Adrenal gland (tissue), 12 donors: ENCODE measurements around the gene FCHSD1. TPM values are rescaled to one million over a fixed set of nuclear protein-coding genes. Genes with fewer than 3 reads are reported as not detected.

Experiments
- DNase-seq, 7 donors: peaks; one replicate each; pipeline ENCODE4 v3.0.0-alpha.2; 2019 to 2020
- H3K27ac ChIP-seq, 5 donors: fragments of 200-600 bp; sonication (generic) in 4 of 5; 1 replicate in 3 of 5; 2 replicates in 2 of 5; pipeline versions ENCODE4 v1.5.1 to v1.8.0; 2016 to 2020; ENCODE audit warnings: mild to moderate bottlenecking in 1 of 5
- H3K27me3 ChIP-seq: fragments of 200-600 bp; 2 replicates; pipeline ENCODE4 v1.8.0; 2021
- H3K36me3 ChIP-seq, 2 donors: fragments of 200-600 bp; replicated peaks in 1 of 2; 1 replicate in 1 of 2; 2 replicates in 1 of 2; pipeline versions ENCODE4 v1.5.1 to v1.8.0; 2018 to 2022
- H3K4me1 ChIP-seq, 2 donors: fragments of 200-600 bp; replicated peaks in 1 of 2; 1 replicate in 1 of 2; 2 replicates in 1 of 2; pipeline versions ENCODE4 v1.5.1 to v1.8.0; 2018 to 2021
- H3K4me3 ChIP-seq, 4 donors: fragments of 200-600 bp; sonication (generic) in 3 of 4; one replicate each; pipeline ENCODE4 v1.5.1; 2016 to 2018
- H3K9me3 ChIP-seq, 3 donors: fragments of 200-600 bp; sonication (generic) in 1 of 3; replicated peaks in 1 of 3; 1 replicate in 2 of 3; 2 replicates in 1 of 3; pipeline versions ENCODE4 v1.5.1 to v1.8.0; 2016 to 2021
- POLR2A ChIP-seq, 2 donors: fragments of 450-650 bp; IDR thresholded peaks; one replicate each; pipeline ENCODE4 v1.6.1; 2017; ENCODE audit warnings: antibody characterized with exemption in 2 of 2, mild to moderate bottlenecking in 2 of 2, moderate library complexity in 1 of 2
- WGBS, 4 donors: extraction: QIAGEN DNeasy Blood & Tissue Kit in 2 of 4; methylation state at CpG; one replicate each; pipeline versions ENCODE4 v1.1.5 to v1.1.7; 2013 to 2017; 5-methylcytosine and 5-hydroxymethylcytosine counted together
- intact Hi-C, 2 donors: fragments of 100-400 bp; cut with DNase I; formaldehyde crosslinking; loops; one replicate each; pipeline versions ENCODE4 v1.14.1 to v1.15.0; 2022 to 2023
- polyA plus RNA-seq, 3 donors: library from polyadenylated mRNA; stranded (reverse); fragments of 200-250 nt in 2 of 3; fragments of 350-450 nt in 1 of 3; fragmentation: Illumina TruSeq in 1 of 3; extraction: RNeasy Lipid Tissue Mini Kit (QIAGEN cat#74804) in 1 of 3; gene quantifications; one replicate each; pipeline ENCODE4 v1.2.3, GENCODE V29; 2013 to 2014
- total RNA-seq, 9 donors: library from RNA; depleted of rRNA in 4 of 9; stranded (reverse); fragments of >200 nt in 4 of 9; fragments of 120-200 nt in 1 of 9; fragmentation: NEBNext Ultra II Directional in 1 of 9; extraction: Animal tissue kit (Norgen Biotek cat#: 25700) in 1 of 9; gene quantifications; one replicate each; pipeline versions ENCODE4 v1.1.0 to v1.2.4, GENCODE V29; 2013 to 2023
- TF ChIP-seq, protein P1 (sequence below), 6 experiments: fragments of 450-650 bp in 4 of 6; fragments of 200-600 bp in 2 of 6; sonication (generic) in 1 of 6; IDR thresholded peaks; 1 replicate in 5 of 6; 2 replicates in 1 of 6; pipeline versions ENCODE4 v1.5.1 to v1.8.0; 2016 to 2021; ENCODE audit warnings: antibody characterized with exemption in 6 of 6, mild to moderate bottlenecking in 2 of 6, moderate library complexity in 1 of 6
- donor health status: healthy with polysubstance abuse.
- donor health status: Bipolar disorder and iron deficiency.
- donor health status: DM: yes; HTN: yes; CAD: no.
- donor health status: DM: no; HTN: no; CAD: no.
- donor health status: DM: no; HTN: no; CAD: no.
- donor health status: DM: yes; HTN: yes; CAD: no.

Gene FCHSD1
- total and polyA plus RNA-seq, 12 donors: 3.7 to 53.9 (median 16.9) TPM

DNA sequence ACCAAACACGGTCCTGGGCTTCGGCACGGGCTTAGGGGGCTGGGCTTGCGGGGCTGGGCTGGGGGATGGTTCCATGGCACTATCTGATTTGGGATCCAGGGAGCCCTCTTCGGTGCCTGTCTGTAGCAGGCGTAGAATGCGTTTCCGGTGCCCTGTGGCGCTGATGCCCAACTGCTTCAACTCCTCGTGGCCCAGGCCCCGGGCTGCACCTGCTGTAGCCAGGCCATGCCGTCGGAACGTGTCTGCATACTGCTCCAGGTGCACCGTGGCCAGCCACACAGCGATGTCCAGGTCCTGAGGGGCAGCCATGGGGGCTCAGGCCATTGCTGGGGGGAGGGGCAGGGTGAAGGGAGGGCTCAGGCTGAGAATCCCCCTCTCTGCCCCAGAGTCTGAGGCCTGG lies 29.0 kb upstream of the FCHSD1 start:
- DNase-seq: no peak
- intact Hi-C loops: loop anchor here in 1 of 2 donors (5.0 kb wide), 1 partner anchor 277 kb away; the partner anchor contains the start of gene PCDH12
- TF ChIP-seq POLR2A (IDR thresholded peaks at IDR 0.05): no peak
- TF ChIP-seq, protein P1, sequence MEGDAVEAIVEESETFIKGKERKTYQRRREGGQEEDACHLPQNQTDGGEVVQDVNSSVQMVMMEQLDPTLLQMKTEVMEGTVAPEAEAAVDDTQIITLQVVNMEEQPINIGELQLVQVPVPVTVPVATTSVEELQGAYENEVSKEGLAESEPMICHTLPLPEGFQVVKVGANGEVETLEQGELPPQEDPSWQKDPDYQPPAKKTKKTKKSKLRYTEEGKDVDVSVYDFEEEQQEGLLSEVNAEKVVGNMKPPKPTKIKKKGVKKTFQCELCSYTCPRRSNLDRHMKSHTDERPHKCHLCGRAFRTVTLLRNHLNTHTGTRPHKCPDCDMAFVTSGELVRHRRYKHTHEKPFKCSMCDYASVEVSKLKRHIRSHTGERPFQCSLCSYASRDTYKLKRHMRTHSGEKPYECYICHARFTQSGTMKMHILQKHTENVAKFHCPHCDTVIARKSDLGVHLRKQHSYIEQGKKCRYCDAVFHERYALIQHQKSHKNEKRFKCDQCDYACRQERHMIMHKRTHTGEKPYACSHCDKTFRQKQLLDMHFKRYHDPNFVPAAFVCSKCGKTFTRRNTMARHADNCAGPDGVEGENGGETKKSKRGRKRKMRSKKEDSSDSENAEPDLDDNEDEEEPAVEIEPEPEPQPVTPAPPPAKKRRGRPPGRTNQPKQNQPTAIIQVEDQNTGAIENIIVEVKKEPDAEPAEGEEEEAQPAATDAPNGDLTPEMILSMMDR (IDR thresholded peaks at IDR 0.05): no peak
- H3K36me3 ChIP-seq: no peaks in the 10 kb centered on the region
- no peak overlapping the region for H3K4me3 ChIP-seq
- peaks cover 10 to 15% of the 10 kb centered on the region in 2 donors for H3K4me1 ChIP-seq
- H3K27ac ChIP-seq: peak overlapping the region in 1 of 5 donors; percentile 97
- 80 to 100% (median 89%) methylated on average over 1 to 16 of the region's 16 CpGs for whole genome bisulfite sequencing, 4 donors
- H3K27me3 ChIP-seq: no peaks in the 10 kb centered on the region
- H3K9me3 ChIP-seq: no peaks in the 10 kb centered on the region

DNA sequence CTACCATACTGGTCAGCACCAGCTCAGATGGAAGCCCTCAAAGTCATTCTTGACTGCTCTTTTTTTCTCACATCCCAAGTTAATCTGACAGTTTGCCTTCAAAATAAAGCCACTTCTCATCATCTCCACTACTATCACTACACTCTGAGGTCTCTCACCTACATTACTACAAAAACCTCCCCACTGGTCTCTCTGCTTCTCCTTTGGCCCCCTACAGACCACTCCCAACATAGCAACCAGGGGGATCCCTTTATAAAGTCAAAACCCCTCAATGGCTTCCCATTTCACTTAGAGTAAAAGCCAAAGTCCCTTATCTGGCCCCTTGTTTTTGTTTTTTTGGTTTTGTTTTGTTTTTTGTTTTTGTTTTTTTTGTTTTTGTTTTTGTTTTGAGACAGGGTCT lies 26.2 kb upstream of the FCHSD1 start:
- intact Hi-C loops: no loop called here
- Histone ChIP-seq H3K36me3 (no peaks in the 10 kb centered on the region), H3K27me3 (no peaks in the 10 kb centered on the region), H3K4me3 (no peak overlapping the region), H3K4me1 (peaks cover 8 to 12% of the 10 kb centered on the region in 2 donors), H3K9me3 (no peaks in the 10 kb centered on the region), H3K27ac (no peak overlapping the region)
- DNase-seq: no peak
- TF ChIP-seq, protein P1 (IDR thresholded peaks at IDR 0.05): no peak
- no peak for TF ChIP-seq POLR2A (IDR thresholded peaks at IDR 0.05)

DNA sequence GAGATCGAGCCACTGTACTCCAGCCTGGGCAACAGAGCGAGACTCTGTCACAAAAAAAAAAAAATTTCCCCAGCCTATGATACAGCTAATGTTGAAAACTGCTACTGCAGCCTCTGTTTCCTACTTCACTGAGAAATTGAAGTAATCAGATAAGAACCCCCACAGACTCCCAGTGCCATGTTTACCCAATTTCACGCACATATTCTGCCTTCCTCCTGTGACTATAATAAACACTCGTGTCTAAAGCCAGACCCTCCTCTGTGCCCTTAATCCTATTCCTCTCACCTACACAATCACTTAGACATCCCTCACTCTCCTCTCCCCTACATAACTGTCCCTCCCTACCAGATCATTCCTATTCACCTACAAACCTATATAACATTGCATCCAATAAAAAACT lies 24.5 kb upstream of the FCHSD1 start:
- TF ChIP-seq POLR2A (IDR thresholded peaks at IDR 0.05): no peak
- TF ChIP-seq, protein P1 (IDR thresholded peaks at IDR 0.05): no peak
- WGBS, 4 donors: 85 to 89% (median 88%) methylated on average over 4 of the region's 4 CpGs
- peaks cover 0 to under 1% of the 10 kb centered on the region in 2 donors for H3K4me1 ChIP-seq
- H3K9me3 ChIP-seq: no peaks in the 10 kb centered on the region
- H3K27ac ChIP-seq: no peak overlapping the region
- H3K27me3 ChIP-seq: no peaks in the 10 kb centered on the region
- H3K4me3 ChIP-seq: no peak overlapping the region
- intact Hi-C loops: no loop called here
- DNase-seq: no peak
- no peaks in the 10 kb centered on the region for H3K36me3 ChIP-seq

DNA sequence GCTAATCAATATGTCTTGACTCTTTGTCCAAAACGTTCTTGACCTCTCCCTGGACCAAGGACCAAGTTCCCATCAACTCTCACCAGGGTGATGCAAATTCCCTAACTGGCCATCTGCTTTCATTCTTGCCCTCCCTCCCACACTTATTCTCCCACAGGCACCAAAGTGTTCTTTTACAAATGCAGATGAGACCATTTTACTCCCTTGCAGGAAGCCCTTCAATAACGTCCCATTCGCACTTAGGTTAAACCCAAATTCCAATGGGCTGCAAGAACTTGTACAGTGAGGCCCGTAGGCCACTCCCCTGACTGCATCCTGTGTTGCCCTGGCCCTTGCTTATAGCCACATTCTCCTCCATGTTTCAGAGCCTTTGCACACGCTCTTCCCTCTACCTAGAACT lies 23.5 kb upstream of the FCHSD1 start:
- Histone ChIP-seq H3K4me3 (no peak overlapping the region), H3K27ac (no peak overlapping the region), H3K9me3 (no peaks in the 10 kb centered on the region), H3K4me1 (no peaks in the 10 kb centered on the region), H3K27me3 (no peaks in the 10 kb centered on the region), H3K36me3 (no peaks in the 10 kb centered on the region)
- no peak for DNase-seq
- intact Hi-C loops: no loop called here
- WGBS, 4 donors: 73 to 76% (median 74%) methylated on average over 5 of the region's 5 CpGs
- TF ChIP-seq, protein P1 (IDR thresholded peaks at IDR 0.05): no peak
- no peak for TF ChIP-seq POLR2A (IDR thresholded peaks at IDR 0.05)
